NCI-H128 (cell line): ENCODE data around the gene CNOT9.

Experiments
- DNase-seq: peaks from one replicate; lab custom pipeline; 2025; ENCODE audit not compliant: unreplicated experiment; lab: John Stamatoyannopoulos, UW

Gene CNOT9

GRCh38 chr2:218643751-218644310 lies 75.2 kb downstream of the CNOT9 start:
- no peak for DNase-seq

GRCh38 chr2:218644721-218645120 lies 76.1 kb downstream of the CNOT9 start:
- no peak for DNase-seq

GRCh38 chr2:218645126-218645525 lies 76.5 kb downstream of the CNOT9 start:
- DNase-seq, result no peak
